HEK293T (cell line): ENCODE measurements around the gene CCDC88C.
"Not testable (repeated sequence)": the region's sequence is repeated elsewhere in the genome, so short reads cannot be mapped to it uniquely, and the experiment has no call there.

Experiments
- CTCF ChIA-PET: fragments of 350-600 bp; formaldehyde crosslinking; extraction: SDS; loops from one replicate; lab custom pipeline; 2021; ENCODE audit warnings: antibody characterized with exemption, inconsistent platforms; lab: Yijun Ruan, JAX
- POLR2A ChIA-PET: fragments of 350-600 bp; formaldehyde crosslinking; extraction: SDS; loops from one replicate; lab custom pipeline; 2020; ENCODE audit warnings: antibody characterized with exemption, inconsistent platforms; lab: Yijun Ruan, JAX
- DNase-seq: peaks from one replicate; pipeline ENCODE4 v3.0.0; 2012; ENCODE audit warnings: mixed read lengths; ENCODE audit errors: extremely low spot score
- ARNT ChIP-seq: fragments of 450-650 bp; IDR thresholded peaks from 2 replicates; pipeline ENCODE4 v1.6.1; 2017; ENCODE audit warnings: mild to moderate bottlenecking
- BHLHE40 ChIP-seq: fragments of 450-650 bp; IDR thresholded peaks from 2 replicates; pipeline ENCODE4 v1.6.1; 2016; ENCODE audit warnings: mild to moderate bottlenecking, moderate library complexity, borderline replicate concordance
- CTBP1 ChIP-seq: fragments of 450-650 bp; IDR thresholded peaks from 2 replicates; pipeline ENCODE4 v1.6.1; 2016; ENCODE audit warnings: borderline replicate concordance
- ELF4 ChIP-seq: fragments of 450-650 bp; IDR thresholded peaks from 2 replicates; pipeline ENCODE4 v1.6.1; 2017; ENCODE audit warnings: antibody characterized with exemption
- FOXA1 ChIP-seq: fragments of 450-650 bp; IDR thresholded peaks from 2 replicates; pipeline ENCODE4 v1.6.1; 2016; ENCODE audit warnings: mild to moderate bottlenecking
- FOXK2 ChIP-seq: fragments of 450-650 bp; IDR thresholded peaks from 2 replicates; pipeline ENCODE4 v1.6.1; 2016; ENCODE audit warnings: mild to moderate bottlenecking
- FOXM1 ChIP-seq: fragments of 450-650 bp; IDR thresholded peaks from 2 replicates; pipeline ENCODE4 v1.6.1; 2017; ENCODE audit warnings: mild to moderate bottlenecking, borderline replicate concordance
- HDGF ChIP-seq: fragments of 450-650 bp; IDR thresholded peaks from 2 replicates; pipeline ENCODE4 v1.6.1; 2017; ENCODE audit warnings: antibody characterized with exemption, borderline replicate concordance
- L3MBTL2 ChIP-seq: fragments of 450-650 bp; conservative IDR thresholded peaks from 2 replicates; pipeline ENCODE4 v1.6.1; 2016; ENCODE audit warnings: mild to moderate bottlenecking
- LEF1 ChIP-seq: fragments of 450-650 bp; IDR thresholded peaks from 2 replicates; pipeline ENCODE4 v1.6.1; 2017; ENCODE audit warnings: mild to moderate bottlenecking, borderline replicate concordance
- NFRKB ChIP-seq: fragments of 450-650 bp; IDR thresholded peaks from 2 replicates; pipeline ENCODE4 v1.6.1; 2016; ENCODE audit warnings: mild to moderate bottlenecking, moderate library complexity
- SP1 ChIP-seq: fragments of 450-650 bp; IDR thresholded peaks from 2 replicates; pipeline ENCODE4 v1.6.1; 2017
- SUZ12 ChIP-seq: fragments of 450-650 bp; IDR thresholded peaks from 2 replicates; pipeline ENCODE4 v1.6.1; 2016; ENCODE audit warnings: mild to moderate bottlenecking
- TARDBP ChIP-seq: fragments of 450-650 bp; IDR thresholded peaks from 2 replicates; pipeline ENCODE4 v1.6.1; 2016
- ZNF384 ChIP-seq: fragments of 450-650 bp; IDR thresholded peaks from 2 replicates; pipeline ENCODE4 v1.6.1; 2016
- TF ChIP-seq, protein P1 (sequence below): fragments of 450-650 bp; IDR thresholded peaks from 2 replicates; pipeline ENCODE4 v1.6.1; 2016

CCDC88C gene

DNA sequence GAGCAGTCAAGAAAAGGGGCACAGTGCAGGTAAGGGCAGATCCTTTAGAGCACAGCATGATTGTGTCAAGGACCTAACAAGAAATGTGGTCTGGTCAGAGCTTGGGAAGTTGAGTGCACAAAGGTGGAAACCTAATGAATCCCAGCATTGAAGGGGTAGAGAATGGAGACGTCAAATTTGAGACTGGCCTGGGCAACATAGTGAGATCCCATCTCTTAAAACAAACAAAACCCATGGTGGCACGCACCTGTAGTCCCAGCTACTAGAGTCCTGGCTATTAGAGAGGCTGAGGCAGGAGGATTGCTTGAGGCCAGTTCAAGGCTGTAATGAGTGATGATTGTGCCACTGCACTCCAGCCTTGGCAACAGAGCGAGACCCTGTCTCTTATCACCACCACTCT, 37.0 kb upstream of the CCDC88C start:
- no peak for DNase-seq
- ChIA-PET POLR2A (no interaction called here), CTCF (no interaction called here)
- TF ChIP-seq CTBP1 (no peak), FOXA1 (no peak), SP1 (no peak), FOXK2 (no peak), SUZ12 (no peak), L3MBTL2 (no peak)

DNA sequence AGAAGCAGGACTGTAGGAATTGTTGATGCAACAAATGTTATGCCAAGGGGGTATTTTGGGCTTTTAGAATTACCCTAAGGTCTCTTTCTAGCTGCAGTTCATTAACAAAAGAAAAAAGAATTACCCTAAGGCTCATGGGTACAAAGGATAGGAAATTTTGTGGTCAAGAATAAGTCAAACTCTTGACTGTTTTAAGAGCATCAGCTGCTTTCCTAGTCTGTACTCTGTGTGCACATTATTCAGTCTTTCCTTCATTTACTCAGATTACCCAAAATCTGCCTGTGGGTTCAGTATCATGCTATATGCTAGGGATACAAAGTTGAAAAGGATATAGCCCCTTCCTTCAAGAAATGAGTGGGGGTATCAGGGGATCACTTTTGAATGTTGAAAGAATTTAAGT, 36.5 kb upstream of the CCDC88C start:
- TF ChIP-seq FOXA1 (no peak), FOXK2 (no peak), SUZ12 (no peak), ZNF384 (no peak), LEF1 (no peak), CTBP1 (no peak), ELF4 (no peak), SP1 (no peak), HDGF (no peak), ARNT (no peak), FOXM1 (no peak), BHLHE40 (no peak), L3MBTL2 (no peak), NFRKB (no peak)
- TF ChIP-seq, protein P1, sequence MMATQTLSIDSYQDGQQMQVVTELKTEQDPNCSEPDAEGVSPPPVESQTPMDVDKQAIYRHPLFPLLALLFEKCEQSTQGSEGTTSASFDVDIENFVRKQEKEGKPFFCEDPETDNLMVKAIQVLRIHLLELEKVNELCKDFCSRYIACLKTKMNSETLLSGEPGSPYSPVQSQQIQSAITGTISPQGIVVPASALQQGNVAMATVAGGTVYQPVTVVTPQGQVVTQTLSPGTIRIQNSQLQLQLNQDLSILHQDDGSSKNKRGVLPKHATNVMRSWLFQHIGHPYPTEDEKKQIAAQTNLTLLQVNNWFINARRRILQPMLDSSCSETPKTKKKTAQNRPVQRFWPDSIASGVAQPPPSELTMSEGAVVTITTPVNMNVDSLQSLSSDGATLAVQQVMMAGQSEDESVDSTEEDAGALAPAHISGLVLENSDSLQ: no peak
- ChIA-PET POLR2A (no interaction called here), CTCF (no interaction called here)

DNA sequence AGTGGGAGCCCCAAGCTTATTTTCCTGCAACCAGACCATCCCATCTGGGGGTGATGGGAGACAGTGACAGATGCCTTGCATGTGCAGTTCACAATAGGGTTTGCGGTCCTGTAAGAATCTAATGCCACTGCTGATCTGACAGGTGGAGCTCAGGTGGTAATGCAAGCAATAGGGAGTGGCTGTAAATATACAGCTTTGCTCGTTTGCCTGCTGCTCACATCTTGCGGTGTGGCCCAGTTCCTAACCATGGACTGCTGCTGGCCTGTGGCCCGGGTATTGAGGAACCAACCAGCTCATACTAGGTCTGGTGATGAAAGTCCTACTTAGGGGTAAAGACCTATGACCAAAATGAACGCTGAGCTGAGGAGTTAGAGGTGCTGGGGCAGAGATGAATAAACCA, 36.1 kb upstream of the CCDC88C start:
- POLR2A ChIA-PET: no interaction called here
- CTCF ChIA-PET: no interaction called here
- no peak for DNase-seq
- TF ChIP-seq SP1 (no peak), NFRKB (no peak), BHLHE40 (no peak)

More for the DNA sequence above, 36.5 kb upstream of the CCDC88C start:
- DNase-seq: no peak

DNA sequence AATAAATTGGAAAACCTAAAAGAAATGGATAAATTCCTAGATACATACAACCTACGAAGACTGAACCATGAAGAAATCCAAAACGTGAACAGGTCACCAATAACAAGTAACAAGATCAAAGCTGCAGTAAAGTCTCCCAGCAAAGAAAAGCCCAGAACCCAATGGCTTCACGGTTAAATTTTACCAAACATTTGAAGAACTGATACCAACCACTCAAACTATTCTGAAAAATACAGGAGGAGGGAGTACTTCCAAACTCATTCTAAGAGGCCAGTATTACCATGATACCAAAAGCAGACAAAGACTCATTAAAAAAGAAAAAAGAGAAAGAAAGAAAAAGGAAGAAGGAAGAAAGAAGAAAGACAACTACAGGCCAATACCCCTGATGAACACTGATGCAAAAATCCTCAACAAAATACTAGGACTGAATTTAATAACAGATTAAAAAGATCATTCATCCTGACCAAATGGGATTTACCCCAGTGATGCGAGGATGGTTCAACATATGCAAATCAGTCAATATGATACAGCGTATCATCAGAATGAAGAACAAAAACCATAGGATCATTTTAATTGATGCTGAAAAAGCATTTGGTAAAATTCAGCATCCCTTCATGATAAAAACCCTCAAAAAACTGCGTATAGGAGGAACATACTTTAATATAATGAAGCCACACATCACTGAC, 26.9 kb upstream of the CCDC88C start:
- ChIA-PET POLR2A (no interaction called here), CTCF (no interaction called here)
- DNase-seq: no peak
- TF ChIP-seq ELF4 (no peak), HDGF (no peak), FOXK2 (no peak), CTBP1 (no peak), LEF1 (no peak), ARNT (no peak), SUZ12 (no peak), SP1 (no peak), ZNF384 (no peak), FOXA1 (no peak), NFRKB (no peak), FOXM1 (no peak), BHLHE40 (no peak), L3MBTL2 (no peak), TARDBP (no peak)
- TF ChIP-seq, protein P1: no peak

DNA sequence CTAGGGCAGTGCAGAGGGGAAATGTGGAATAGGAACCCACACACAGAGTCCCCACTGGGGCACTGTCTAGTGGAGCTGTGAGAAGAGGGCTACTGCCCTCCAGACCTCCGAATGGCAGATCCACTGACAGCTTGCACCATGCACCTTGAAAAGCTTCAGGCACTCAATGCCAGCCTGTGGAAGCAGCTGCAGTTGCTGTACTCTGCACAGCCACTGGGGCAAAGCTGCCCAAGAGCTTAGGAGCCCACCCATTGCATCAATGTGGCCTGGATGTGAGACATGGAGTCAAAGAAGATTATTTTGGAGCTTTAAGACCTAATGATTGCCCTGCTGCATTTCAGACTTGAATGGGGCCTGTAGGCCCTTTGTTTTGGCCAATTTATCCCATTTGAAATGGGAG, 21.7 kb upstream of the CCDC88C start:
- TF ChIP-seq NFRKB (no peak), LEF1 (no peak), ZNF384 (no peak), FOXK2 (no peak), SUZ12 (no peak), HDGF (no peak), ARNT (no peak), SP1 (no peak), FOXA1 (no peak), L3MBTL2 (no peak), FOXM1 (no peak), BHLHE40 (no peak), CTBP1 (no peak), ELF4 (no peak), TARDBP (no peak)
- TF ChIP-seq, protein P1: no peak

DNA sequence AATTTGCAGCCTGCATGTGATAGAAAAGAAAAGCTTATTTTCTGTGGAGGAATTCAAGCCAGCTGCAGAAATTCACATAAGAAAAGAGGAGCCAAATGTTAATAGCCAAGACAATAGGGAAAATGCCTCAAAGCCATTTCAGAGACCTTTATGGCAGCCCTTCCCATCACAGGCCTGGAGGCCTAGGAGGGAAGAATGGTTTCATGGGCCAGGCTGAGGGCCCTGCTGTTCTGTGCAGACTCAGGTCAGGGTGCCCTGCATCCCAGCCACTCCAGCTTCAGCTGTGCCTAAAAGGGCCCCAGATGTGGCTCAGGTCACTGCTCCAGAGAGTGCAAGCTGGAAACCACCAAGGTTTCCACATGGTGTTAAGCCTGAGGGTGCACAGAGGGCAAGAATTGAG, 21.2 kb upstream of the CCDC88C start:
- no peak for TF ChIP-seq CTBP1
- ChIA-PET POLR2A (no interaction called here), CTCF (no interaction called here)
- no peak for DNase-seq

More for the DNA sequence above, 21.7 kb upstream of the CCDC88C start:
- CTCF ChIA-PET: no interaction called here
- POLR2A ChIA-PET: no interaction called here
- DNase-seq: no peak

DNA sequence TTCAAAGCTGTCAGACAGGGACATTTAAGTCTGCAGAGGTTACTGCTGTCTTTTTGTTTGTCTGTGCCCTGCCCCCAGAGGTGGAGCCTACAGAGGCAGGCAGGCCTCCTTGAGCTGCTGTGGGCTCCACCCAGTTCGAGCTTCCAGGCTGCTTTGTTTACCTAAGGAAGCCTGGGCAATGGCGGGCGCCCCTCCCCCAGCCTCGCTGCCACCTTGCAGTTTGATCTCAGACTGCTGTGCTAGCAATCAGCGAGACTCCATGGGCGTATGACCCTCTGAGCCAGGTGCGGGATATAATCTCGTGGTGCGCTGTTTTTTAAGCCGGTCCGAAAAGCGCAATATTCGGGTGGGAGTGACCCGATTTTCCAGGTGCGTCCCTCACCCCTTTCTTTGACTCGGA, 18.6 kb upstream of the CCDC88C start:
- POLR2A ChIA-PET, CTCF ChIA-PET, DNase-seq: not testable (repeated sequence)
